Fibroblast of skin of abdomen (primary cell): ENCODE results near the gene TNFRSF19.
"Not testable (repeated sequence)": the region's sequence is repeated elsewhere in the genome, so short reads cannot be mapped to it uniquely, and the experiment has no call there.

Experiments
- DNase-seq: peaks from one replicate; pipeline ENCODE4 v3.0.0-alpha.2; 2013

Gene TNFRSF19

GRCh38 chr13:23567906-23568460 is 2.2 kb upstream of the TNFRSF19 start:
- DNase-seq = no peak

DNA sequence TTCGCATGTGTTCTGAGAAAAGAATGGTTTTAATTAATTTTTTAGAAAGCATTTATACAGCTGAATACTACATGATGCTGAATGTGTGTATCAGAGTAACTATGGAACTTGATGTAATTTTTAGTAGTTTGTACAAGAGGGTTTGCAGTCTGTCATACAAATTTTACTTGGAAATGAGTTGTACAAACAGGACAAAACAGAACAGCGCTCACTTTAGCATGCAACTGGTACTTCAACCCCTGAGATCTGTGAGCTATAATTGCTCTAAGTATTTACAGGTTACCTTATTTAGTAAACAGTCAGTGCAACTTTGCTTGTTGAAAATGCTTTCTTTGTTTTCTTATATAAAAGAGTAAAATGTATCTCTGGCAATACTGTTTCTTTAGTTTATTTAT is 706 bp downstream of the TNFRSF19 start:
- peak; percentile 36 for DNase-seq

DNA sequence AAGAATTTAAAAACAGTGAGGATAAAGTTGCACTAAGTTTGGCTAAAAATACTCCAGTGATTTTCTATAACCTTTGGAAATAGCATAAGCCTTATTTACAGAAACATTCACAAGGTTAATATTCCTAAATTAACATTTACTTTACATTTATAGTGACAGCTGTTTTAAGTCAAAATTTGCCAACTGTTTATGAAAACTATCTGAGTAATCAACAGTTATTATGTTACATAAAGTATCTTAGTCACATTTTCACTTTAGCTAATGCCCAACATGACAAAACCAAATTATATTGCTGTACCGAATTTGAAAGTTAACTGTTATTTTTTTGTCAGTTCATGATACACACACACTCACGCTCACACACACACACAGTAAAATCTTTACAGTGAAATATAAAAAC is 1.2 kb downstream of the TNFRSF19 start:
- no peak for DNase-seq

DNA sequence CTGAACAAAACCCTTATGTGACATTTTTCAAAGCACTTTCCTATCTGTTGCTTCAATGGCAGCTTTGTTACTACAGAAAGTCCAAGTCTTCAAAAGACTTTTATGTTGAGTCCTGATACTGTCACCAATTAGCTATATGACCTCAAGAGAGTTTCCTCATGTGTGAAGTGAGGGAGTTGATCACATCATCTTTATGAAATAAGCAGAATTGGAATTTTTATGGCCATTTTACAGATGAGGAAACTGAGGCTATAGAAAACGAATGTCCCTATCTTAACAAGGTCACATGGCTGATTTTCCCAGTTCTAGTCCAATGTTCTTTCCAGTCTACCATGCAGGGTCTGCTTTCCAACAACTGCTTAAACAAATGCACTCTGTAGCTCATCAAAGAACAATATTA is 2.6 kb downstream of the TNFRSF19 start:
- no peak for DNase-seq

- DNase-seq = no peak
These were observed 4.4 kb downstream of the TNFRSF19 start for GRCh38 chr13:23574421-23575145.

DNA sequence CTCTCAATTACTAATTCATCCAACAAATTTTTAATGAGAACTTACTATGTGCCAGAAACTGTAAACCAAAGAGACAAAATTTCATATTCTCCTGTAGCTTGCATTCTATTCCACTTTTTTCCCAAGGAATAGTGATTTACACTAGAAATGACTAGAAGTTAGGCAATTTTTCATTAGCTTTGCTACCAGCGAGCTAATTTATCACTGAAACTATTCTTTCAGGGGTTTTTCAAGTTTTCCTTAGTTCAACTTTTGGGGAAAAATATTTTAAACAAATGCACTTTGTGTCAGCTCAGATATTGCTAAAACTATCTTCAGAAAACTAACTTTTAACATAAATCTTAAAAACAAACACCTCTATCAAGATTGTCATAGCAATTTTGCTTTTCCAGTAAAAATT is 5.4 kb downstream of the TNFRSF19 start:
- DNase-seq = no peak

- DNase-seq = peak; percentile 70
These were observed 8.3 kb downstream of the TNFRSF19 start for GRCh38 chr13:23578411-23579071.

GRCh38 chr13:23579072-23579895 is 9.1 kb downstream of the TNFRSF19 start:
- peak; percentile 88 for DNase-seq

DNA sequence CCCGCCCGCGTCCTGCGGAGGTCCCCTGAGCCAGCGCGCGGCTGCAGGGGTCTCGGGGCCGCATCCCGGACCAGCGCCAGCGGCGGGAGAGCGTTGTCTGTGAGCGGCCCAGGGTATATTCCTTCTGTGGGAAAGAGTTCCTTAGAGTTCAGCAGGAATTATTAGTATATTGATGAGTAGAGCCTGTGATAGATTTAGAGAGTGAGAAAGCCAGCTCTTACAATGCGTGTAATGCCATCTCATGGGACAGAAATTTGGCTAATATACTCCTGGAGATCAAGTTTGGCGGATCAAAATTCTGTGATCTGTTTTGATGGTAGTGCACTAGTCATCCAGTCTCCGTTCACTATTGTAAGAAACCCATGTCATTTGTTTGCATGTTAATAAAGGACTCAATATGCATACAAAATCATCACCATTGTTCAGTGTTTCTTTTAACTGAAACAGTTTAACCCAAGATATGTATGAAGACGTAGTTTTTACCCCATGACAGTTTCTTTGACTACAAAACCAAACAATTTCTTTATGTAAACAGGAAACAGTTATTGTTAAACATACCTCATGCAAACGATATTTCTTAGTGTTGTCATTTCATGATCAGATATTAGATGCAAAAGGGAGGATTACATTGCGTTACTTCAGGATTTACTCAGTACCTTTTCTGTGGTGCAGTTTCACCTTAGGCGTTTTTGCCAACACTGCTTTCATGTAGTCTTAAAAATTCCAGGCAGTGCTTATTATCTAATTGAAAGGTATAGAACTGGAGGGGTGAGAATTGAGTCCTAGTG is 9.9 kb downstream of the TNFRSF19 start:
- no peak for DNase-seq

GRCh38 chr13:23580684-23581060 is 10.5 kb downstream of the TNFRSF19 start:
- DNase-seq = no peak

DNA sequence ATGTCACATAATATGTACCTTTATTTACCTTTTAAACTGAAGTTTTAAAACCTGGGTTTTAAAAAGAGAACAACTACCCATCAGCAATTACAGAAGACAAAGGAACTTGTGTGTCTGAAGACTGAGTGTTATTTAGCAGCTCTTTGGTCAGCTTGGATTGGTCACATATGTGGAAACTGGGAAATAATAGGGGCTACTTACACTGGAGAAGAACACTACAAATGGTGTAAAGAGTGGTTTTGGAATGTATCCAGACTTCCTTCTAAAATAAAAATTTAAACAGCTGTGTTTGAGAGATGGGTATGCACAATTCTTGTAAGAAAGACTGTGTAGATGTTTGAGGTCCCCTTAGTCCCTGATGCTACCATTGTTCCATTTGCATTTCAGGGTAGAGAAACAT is 13.3 kb downstream of the TNFRSF19 start:
- DNase-seq = no peak

DNA sequence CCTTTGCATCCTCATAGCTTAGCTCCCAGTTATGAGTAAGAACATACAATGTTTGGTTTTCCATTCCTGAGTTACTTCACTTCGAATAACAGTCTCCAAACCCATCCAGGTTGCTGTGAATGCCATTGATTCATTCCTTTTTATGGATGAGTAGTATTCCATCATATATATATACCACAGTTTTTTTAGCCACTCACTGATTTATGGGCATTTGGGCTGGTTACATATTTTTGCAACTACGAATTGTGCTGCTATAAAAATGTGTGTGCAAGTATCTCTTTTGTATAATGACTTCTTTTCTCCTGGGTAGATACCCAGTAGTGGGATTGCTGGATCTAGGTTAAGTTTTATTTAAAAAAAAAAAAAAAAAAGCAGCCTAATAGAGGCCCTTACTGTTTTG is 14.1 kb downstream of the TNFRSF19 start:
- no peak for DNase-seq

DNA sequence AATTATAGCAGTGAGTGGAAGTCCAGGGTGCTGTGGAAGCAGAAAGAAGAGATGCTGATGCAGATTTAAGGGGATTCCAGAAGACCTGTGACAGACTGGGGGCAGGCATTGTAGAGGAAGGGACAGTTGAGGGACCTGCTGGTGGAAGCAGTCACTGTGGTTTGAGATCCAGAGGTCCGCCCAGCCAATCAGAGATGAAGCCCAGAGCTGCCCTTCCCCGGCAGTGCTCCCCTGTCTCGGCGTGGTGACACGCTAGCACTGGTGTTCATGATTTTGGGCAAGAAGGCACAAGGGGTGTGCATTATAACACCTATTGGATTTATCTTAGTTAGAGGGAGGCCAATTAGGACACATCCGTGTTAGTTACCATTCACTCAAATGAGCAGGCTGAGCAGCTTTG is 16.1 kb downstream of the TNFRSF19 start:
- no peak for DNase-seq

DNA sequence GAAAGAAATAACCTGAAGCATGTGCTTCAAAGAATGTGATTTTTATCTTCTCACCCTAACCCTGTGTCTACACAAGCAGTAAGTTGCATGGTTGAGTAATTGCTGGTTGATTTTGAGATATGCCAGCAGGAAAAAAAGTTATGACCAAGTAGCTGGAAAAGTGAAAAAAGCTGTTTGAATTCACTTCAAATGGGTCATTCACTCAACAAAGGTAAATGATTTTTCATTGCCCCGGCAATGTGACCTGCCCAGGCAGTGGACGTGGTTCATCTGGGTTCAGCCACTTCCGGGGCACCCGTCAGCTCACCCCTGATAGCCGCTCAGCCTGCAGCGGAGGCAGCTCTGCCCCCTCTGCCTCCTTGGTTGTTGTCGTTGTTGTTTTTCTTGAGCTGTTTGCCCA is 18.5 kb downstream of the TNFRSF19 start:
- DNase-seq = no peak

- no peak for DNase-seq
These were observed 22.4 kb downstream of the TNFRSF19 start for GRCh38 chr13:23592596-23592995.

DNA sequence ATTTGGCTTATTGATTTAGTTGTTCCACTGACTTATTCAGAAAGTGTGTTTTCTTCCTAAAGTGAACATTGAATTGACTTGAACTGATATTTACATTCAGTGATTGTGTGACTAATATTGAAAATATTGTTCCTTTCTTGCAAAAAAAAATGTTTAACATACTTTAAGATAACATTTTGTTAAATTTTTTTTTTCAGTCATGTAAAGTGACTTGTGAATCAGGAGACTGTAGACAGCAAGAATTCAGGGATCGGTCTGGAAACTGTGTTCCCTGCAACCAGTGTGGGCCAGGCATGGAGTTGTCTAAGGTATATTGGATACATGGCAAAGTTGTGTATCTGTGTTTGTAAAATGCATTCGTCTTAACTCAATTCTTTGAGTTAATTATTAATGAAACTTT is 22.9 kb downstream of the TNFRSF19 start:
- no peak for DNase-seq

GRCh38 chr13:23594290-23594689 is 24.1 kb downstream of the TNFRSF19 start:
- DNase-seq = not testable (repeated sequence)

DNA sequence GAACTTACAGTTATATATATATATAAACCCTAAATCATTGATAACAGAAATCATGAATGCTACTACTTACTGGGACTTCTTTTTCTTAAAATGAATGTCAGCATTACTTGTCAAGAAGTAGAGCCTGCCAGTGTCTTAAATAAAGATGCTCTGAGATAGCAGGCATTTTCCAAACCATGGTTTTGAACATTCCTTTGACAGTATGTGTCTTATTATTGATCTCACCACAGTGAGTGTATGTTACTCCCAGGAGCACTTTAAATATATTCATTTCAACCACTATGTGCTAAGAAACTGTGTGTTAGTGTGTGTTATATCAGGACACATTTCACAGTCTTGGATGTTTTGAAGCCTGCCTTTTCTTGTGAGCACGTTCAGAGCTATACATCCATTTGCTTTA is 28.2 kb downstream of the TNFRSF19 start:
- peak; percentile 80 for DNase-seq

DNA sequence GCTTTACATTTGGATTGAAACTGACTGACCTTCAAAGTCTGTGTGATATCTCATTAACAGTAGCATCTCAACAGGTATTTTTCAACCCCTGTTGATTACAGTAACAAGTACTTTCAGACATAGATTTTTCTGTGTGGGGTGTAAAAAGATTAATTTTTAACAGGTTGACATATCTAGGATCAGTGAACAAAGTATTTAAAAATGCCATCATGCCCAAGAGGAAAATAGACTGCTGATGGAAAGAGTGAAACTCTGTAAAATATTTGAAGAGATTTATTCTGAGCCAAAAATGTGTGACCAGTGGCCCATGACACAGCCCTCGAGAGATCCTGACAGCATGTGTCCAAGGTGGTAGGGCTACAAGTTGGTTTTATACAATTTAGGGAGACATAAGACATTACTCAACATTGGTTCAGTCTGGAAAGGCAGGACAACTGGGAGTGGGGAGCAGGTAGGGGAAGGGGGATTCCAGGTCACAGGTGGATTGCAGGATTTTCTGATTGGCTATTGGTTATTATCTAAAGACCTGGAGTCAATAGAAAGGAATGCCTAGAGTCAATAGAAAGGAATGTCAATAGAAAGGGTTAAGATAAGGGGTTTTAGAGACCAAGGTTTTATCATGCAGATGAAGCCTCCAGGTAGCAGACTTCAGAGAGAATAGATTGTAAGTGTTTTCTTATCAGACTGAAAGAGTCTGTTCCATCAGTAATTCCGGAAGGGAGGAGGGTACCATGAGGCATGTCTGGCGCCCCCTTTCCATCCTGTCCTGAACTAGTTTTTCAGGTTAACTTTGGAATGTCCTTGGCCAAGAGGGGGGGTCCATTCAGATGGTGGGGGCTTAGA is 29.1 kb downstream of the TNFRSF19 start:
- DNase-seq = no peak

DNA sequence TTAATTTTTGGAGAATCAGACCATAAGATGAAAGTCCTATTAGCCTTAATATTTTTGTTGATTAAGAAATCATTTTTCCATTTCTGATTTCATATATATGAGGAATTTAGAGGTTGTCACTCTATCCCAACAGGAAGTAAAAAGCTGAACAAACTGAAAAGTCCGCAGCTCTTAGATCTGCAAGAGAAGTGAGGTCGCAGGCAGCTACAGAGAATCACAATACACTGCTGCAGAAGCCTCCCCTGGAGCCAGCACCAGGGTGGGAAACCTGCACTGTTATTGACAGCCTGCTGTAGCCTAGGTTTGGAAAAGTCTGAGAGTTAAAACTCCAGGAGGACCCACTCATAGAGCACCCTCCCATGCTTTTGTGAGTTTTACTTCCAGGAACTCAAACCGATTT is 29.9 kb downstream of the TNFRSF19 start:
- DNase-seq = no peak

GRCh38 chr13:23600534-23600933 is 30.3 kb downstream of the TNFRSF19 start:
- DNase-seq = no peak

GRCh38 chr13:23605831-23606230 is 35.6 kb downstream of the TNFRSF19 start:
- no peak for DNase-seq
